BJ (cell line): ENCODE data around the gene STX2. TPM values are rescaled to one million over a fixed set of nuclear protein-coding genes. Genes with fewer than 3 reads are reported as not detected.
A peak's percentile ranks its signal among the peaks of the same experiment; 100 is the strongest.

Experiments
- CTCF ChIA-PET: fragments of 350-600 bp; formaldehyde crosslinking; extraction: SDS; loops from one replicate; lab custom pipeline; 2021; ENCODE audit warnings: antibody characterized with exemption, inconsistent platforms; lab: Yijun Ruan, JAX
- POLR2A ChIA-PET: fragments of 300-600 bp; sonication (Branson Sonifier 250); formaldehyde crosslinking; extraction: SDS; loops from one replicate; lab custom pipeline; 2021; ENCODE audit warnings: antibody characterized with exemption; lab: Charles Lee
- DNase-seq: peaks from one replicate; pipeline ENCODE4 v3.0.0-alpha.2; 2011; ENCODE audit warnings: low read depth
- H3K27me3 ChIP-seq: 2 replicates; pipeline ENCODE4 v1.6.0; 2011; ENCODE audit warnings: low read length; ENCODE audit not compliant: control insufficient read depth, insufficient read depth
- H3K36me3 ChIP-seq: 2 replicates; pipeline ENCODE4 v1.5.1; 2011; ENCODE audit warnings: low read length; ENCODE audit not compliant: control insufficient read depth, insufficient read depth
- H3K4me3 ChIP-seq: 2 replicates; pipeline ENCODE4 v1.5.1; 2011; ENCODE audit warnings: low read depth, mild to moderate bottlenecking, control low read depth, low read length
- CTCF ChIP-seq: IDR thresholded peaks from 2 replicates; pipeline ENCODE4 v1.5.1; 2011; ENCODE audit warnings: low read depth, mild to moderate bottlenecking, control low read depth, inconsistent platforms, low read length, moderate library complexity; ENCODE audit not compliant: insufficient read depth
- polyA plus RNA-seq: library from polyadenylated mRNA; depleted of rRNA; stranded (reverse); fragments of >200 nt; gene quantifications from 2 replicates; pipeline ENCODE4 v1.2.3, GENCODE V29; 2011

STX2 gene
- polyA plus RNA-seq, 1 experiment = 26.0 TPM

GRCh38 chr12:130819681-130820080 lies 19.4 kb downstream of the STX2 start:
- CTCF ChIA-PET = interaction anchor here (0.8 to 1.1 kb wide), 8 partner anchors 8 to 57 kb away, joined by 3 to 6 read pairs (median 4); no protein-coding TSS in a partner anchor
- POLR2A ChIA-PET = no interaction called here

DNA sequence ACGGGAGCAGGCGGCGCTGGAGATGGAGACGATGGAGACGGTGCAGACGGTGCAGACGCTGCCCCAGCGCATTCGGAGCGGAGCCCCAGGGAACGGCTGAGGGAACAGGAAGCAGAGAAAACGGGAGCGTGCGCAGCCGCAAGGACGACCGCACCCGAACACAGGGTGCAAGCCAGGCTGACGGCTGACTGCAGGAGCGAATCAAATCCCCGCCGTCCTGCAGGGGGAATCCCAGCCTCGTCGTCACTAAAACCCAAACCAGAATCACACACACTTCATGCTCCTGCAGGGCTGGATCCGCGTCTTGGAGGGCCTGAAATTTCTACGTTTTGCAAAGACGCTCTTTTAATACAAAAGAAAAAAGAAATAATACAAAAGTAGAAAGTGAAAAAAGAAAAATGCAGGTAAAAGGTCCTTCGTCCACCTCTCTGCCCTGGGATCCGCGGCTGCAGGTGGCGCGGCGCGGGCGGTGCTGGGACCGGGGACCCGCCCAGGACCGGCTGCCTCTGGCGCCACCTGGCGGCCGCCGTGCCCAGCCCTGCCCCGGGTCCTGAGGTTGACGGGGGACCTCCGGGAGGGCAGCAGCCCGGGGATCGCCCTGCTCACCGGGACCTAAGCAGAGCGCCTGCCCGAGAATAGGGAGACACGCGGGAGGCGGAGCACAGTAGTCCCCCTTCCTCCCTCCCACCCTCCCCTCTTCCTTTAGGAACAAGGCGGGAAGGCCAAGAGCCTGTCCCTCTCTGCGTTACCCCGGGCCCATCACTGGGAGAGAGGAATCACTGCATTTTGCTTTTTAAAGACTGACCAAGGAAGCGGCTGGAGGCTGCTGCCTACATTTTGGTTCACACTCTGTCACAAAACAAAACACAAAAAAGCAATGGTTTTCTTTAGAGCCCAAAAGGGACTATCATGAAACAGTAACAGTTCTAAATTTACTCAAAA lies 20.1 kb downstream of the STX2 start:
- Histone ChIP-seq H3K27me3 (no peaks in the 10 kb centered on the region), H3K36me3 (peaks cover 14% of the 10 kb centered on the region), H3K4me3 (no peak overlapping the region)
- DNase-seq = no peak
- TF ChIP-seq CTCF = peak; percentile 64
- ChIA-PET CTCF (interaction anchor here (0.8 to 1.1 kb wide), 5 partner anchors 9 to 56 kb away, joined by 3 to 6 read pairs (median 4); no protein-coding TSS in a partner anchor), POLR2A (no interaction called here)

More at GRCh38 chr12:130819681-130820080, 19.4 kb downstream of the STX2 start:
- DNase-seq = no peak
- Histone ChIP-seq H3K27me3 (no peaks in the 10 kb centered on the region), H3K36me3 (peaks cover 10% of the 10 kb centered on the region), H3K4me3 (no peak overlapping the region)
- no peak for TF ChIP-seq CTCF

- no peak for DNase-seq
- no peak for TF ChIP-seq CTCF
- CTCF ChIA-PET = interaction anchor here (0.7 to 3.9 kb wide), 2 partner anchors 7 to 21 kb away, joined by 3 to 14 read pairs; no protein-coding TSS in a partner anchor
- H3K4me3 ChIP-seq = no peak overlapping the region
- POLR2A ChIA-PET = no interaction called here
- no peaks in the 10 kb centered on the region for H3K27me3 ChIP-seq
- peaks cover 16% of the 10 kb centered on the region for H3K36me3 ChIP-seq
Observed at GRCh38 chr12:130818272-130818634, 20.8 kb downstream of the STX2 start.

- Histone ChIP-seq H3K27me3 (no peaks in the 10 kb centered on the region), H3K36me3 (peaks cover 15% of the 10 kb centered on the region), H3K4me3 (no peak overlapping the region)
- ChIA-PET POLR2A (no interaction called here), CTCF (interaction anchor here (0.7 to 3.9 kb wide), 3 partner anchors 8 to 22 kb away, joined by 3 to 14 read pairs (median 3); no protein-coding TSS in a partner anchor)
- DNase-seq = no peak
- TF ChIP-seq CTCF = no peak
Observed at GRCh38 chr12:130817804-130818203, 21.2 kb downstream of the STX2 start.

DNA sequence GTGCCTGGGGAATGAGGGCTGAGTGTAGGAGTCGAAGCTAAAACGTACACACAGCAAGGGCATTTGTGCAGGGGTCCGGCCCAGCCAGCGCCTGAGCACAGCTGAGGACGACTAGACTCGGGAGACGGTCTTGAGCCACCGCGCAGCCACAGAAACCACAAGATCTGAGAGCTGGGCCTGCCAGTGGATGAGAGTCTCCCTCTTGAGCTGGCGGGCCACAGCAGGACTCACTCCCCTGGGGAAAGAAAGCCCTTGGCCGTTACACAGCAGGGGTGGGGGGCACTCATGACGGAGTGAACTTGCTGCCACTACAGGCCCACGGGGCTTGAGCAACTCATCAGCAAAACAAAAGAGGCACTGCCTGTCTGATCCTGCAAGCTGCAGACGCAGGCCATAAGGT lies 23.0 kb downstream of the STX2 start:
- ChIA-PET POLR2A (no interaction called here), CTCF (interaction anchor here (3.9 kb wide), 1 partner anchor 10 kb away, joined by 14 read pairs; no protein-coding TSS in a partner anchor)
- TF ChIP-seq CTCF = no peak
- H3K27me3 ChIP-seq = no peaks in the 10 kb centered on the region
- peaks cover 17% of the 10 kb centered on the region for H3K36me3 ChIP-seq
- no peak overlapping the region for H3K4me3 ChIP-seq
- DNase-seq = no peak
